GM23248 (cell line): ENCODE data around the gene OR2A25.

Experiments
- EZH2 ChIP-seq: fragments of 200-600 bp; sonication (generic); IDR thresholded peaks from 2 replicates; pipeline ENCODE4 v1.6.1; 2018; ENCODE audit warnings: antibody characterized with exemption, mild to moderate bottlenecking; ENCODE audit not compliant: insufficient read depth, poor library complexity, severe bottlenecking
- EZH2phosphoT487 ChIP-seq: fragments of 200-600 bp; sonication (generic); IDR thresholded peaks from 2 replicates; pipeline ENCODE4 v1.6.1; 2018; ENCODE audit warnings: antibody characterized with exemption, moderate library complexity, mild to moderate bottlenecking, low read depth; ENCODE audit not compliant: insufficient read depth

DNA sequence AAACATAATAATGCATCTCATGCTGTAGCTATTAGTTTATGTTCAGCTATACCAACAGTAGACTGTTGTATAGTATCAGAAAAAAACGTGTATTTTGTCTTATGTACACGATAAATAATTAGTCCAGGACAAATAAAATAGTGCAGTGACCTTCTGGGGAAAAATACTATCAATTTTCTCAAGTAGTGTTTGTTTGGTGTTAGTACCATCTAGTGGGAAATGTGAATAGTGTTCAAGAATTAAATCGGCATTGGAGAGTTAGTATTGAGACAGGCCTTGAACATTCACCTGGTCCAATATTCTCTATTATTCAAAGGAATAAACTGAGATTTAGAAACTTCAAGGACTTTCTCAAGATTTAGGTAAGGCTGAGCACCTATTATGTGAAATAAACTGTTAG lies 42.5 kb upstream of the OR2A25 start:
- TF ChIP-seq EZH2 (no peak), EZH2phosphoT487 (no peak)
